SK-N-SH (cell line): ENCODE data around the gene TNXB. TPM values are rescaled to one million over a fixed set of nuclear protein-coding genes. Genes with fewer than 3 reads are reported as not detected.

ENCODE experiments used
- CTCF ChIA-PET: fragments of 300-600, 350-600 bp; formaldehyde crosslinking; extraction: SDS; loops from one replicate; lab custom pipeline; 2021; lab: Yijun Ruan, JAX
- POLR2A ChIA-PET: fragments of 350-600 bp; sonication (Branson Sonifier 250); formaldehyde crosslinking; extraction: SDS; loops from one replicate; lab custom pipeline; 2020; ENCODE audit warnings: antibody characterized with exemption, inconsistent platforms; lab: Yijun Ruan, JAX
- DNase-seq: peaks from one replicate; pipeline ENCODE4 v3.0.0; 2012
- H2AFZ ChIP-seq: fragments of 200-600 bp; sonication (generic); 2 replicates; pipeline ENCODE4 v1.8.1; 2016; ENCODE audit warnings: antibody characterized with exemption, mild to moderate bottlenecking, low read depth
- H3F3A ChIP-seq: fragments of 200-600 bp; sonication (generic); replicated peaks from 2 replicates; pipeline ENCODE3; 2016; ENCODE audit warnings: antibody characterized with exemption, mild to moderate bottlenecking; ENCODE audit not compliant: insufficient read depth
- H3K27ac ChIP-seq, 2 experiments: fragments of 200-500 bp in 1 of 2; fragments of 200-600 bp in 1 of 2; sonication (Bioruptor generic) in 1 of 2; sonication (generic), shearing (Covaris generic) in 1 of 2; 2 replicates each; pipeline versions ENCODE4 v1.5.1 to v1.6.1; 2014 to 2016; ENCODE audit warnings: low read depth in 2 of 2, inconsistent platforms in 1 of 2, low read length in 1 of 2, mild to moderate bottlenecking in 1 of 2, mixed read lengths in 1 of 2
- H3K27me3 ChIP-seq: fragments of 200-600 bp; sonication (generic), shearing (Covaris generic); 2 replicates; pipeline ENCODE4 v1.6.1; 2016; ENCODE audit warnings: mixed run types; ENCODE audit not compliant: insufficient read depth
- H3K36me3 ChIP-seq, 2 experiments: fragments of 200-500 bp in 1 of 2; fragments of 200-600 bp in 1 of 2; sonication (Bioruptor generic) in 1 of 2; sonication (generic) in 1 of 2; replicated peaks in 1 of 2; 2 replicates each; pipeline versions ENCODE3 to v1.5.1; 2014 to 2016; ENCODE audit warnings: low read length in 1 of 2, mild to moderate bottlenecking in 1 of 2; ENCODE audit not compliant: insufficient read depth in 2 of 2, control insufficient read depth in 1 of 2
- H3K4me1 ChIP-seq, 2 experiments: fragments of 200-500 bp in 1 of 2; fragments of 200-600 bp in 1 of 2; sonication (Bioruptor generic) in 1 of 2; sonication (generic), shearing (Covaris generic) in 1 of 2; 2 replicates each; pipeline versions ENCODE4 v1.5.1 to v1.6.1; 2014 to 2016; ENCODE audit warnings: low read depth in 1 of 2, low read length in 1 of 2, mixed run types in 1 of 2; ENCODE audit not compliant: insufficient read depth in 2 of 2, control insufficient read depth in 1 of 2
- H3K4me2 ChIP-seq: fragments of 200-600 bp; sonication (generic), shearing (Covaris generic); 2 replicates; pipeline ENCODE4 v1.6.1; 2017; ENCODE audit warnings: mixed run types
- H3K4me3 ChIP-seq, 2 experiments: fragments of 200-500 bp in 1 of 2; fragments of 200-600 bp in 1 of 2; sonication (Bioruptor generic) in 1 of 2; sonication (generic), shearing (Covaris generic) in 1 of 2; 2 replicates each; pipeline versions ENCODE4 v1.5.1 to v1.8.1; 2014 to 2016; ENCODE audit warnings: low read depth in 2 of 2, inconsistent platforms in 1 of 2, low read length in 1 of 2, mild to moderate bottlenecking in 1 of 2, mixed read lengths in 1 of 2, moderate library complexity in 1 of 2
- H3K79me2 ChIP-seq: fragments of 200-600 bp; sonication (generic); 2 replicates; pipeline ENCODE4 v1.8.1; 2017; ENCODE audit warnings: mild to moderate bottlenecking; ENCODE audit not compliant: insufficient read depth
- H3K9ac ChIP-seq: fragments of 200-600 bp; sonication (generic); 2 replicates; pipeline ENCODE4 v1.6.1; 2017; ENCODE audit warnings: mixed run types
- H3K9me2 ChIP-seq: fragments of 200-600 bp; sonication (generic); 2 replicates; pipeline ENCODE4 v1.6.1; 2017; ENCODE audit warnings: mixed run types
- H3K9me3 ChIP-seq: fragments of 200-600 bp; sonication (generic); 2 replicates; pipeline ENCODE4 v1.6.1; 2017; ENCODE audit warnings: mixed run types, mild to moderate bottlenecking, moderate library complexity
- H4K20me1 ChIP-seq: fragments of 200-600 bp; sonication (generic); 2 replicates; pipeline ENCODE4 v1.6.1; 2017; ENCODE audit warnings: mild to moderate bottlenecking, mixed run types; ENCODE audit not compliant: insufficient read depth
- ELF1 ChIP-seq: IDR thresholded peaks from 2 replicates; pipeline ENCODE4 v1.4.0; 2012
- EZH2phosphoT487 ChIP-seq: fragments of 200-600 bp; sonication (generic); IDR thresholded peaks from 2 replicates; pipeline ENCODE4 v1.6.1; 2017; ENCODE audit warnings: low read depth, mixed run types, mild to moderate bottlenecking, antibody characterized with exemption, moderate library complexity, borderline replicate concordance
- FOXJ3 ChIP-seq: sonication (generic); formaldehyde crosslinking; IDR thresholded peaks from 2 replicates; pipeline ENCODE4 v1.5.1; 2020; ENCODE audit warnings: mild to moderate bottlenecking, missing genetic modification reagents
- GABPA ChIP-seq: IDR thresholded peaks from 2 replicates; pipeline ENCODE4 v1.4.0; 2012; ENCODE audit warnings: low read depth, mild to moderate bottlenecking
- GATA2 ChIP-seq: sonication (generic); formaldehyde crosslinking; IDR thresholded peaks from 2 replicates; pipeline ENCODE4 v1.5.0; 2020; ENCODE audit warnings: mild to moderate bottlenecking, missing genetic modification reagents
- JUND ChIP-seq: IDR thresholded peaks from 2 replicates; pipeline ENCODE4 v1.4.0; 2012
- MEF2A ChIP-seq: IDR thresholded peaks from 2 replicates; pipeline ENCODE4 v1.4.0; 2012; ENCODE audit warnings: low read depth, borderline replicate concordance
- MXI1 ChIP-seq: IDR thresholded peaks from 2 replicates; pipeline ENCODE4 v1.6.1; 2012; ENCODE audit warnings: mild to moderate bottlenecking, low read depth, low read length, improper control_type of control experiment
- NRF1 ChIP-seq: IDR thresholded peaks from 2 replicates; pipeline ENCODE4 v1.6.1; 2012; ENCODE audit warnings: low read depth, mild to moderate bottlenecking, low read length
- RFX5 ChIP-seq: IDR thresholded peaks from 2 replicates; pipeline ENCODE4 v1.6.1; 2012; ENCODE audit warnings: mild to moderate bottlenecking, improper control_type of control experiment, low read length
- RXRA ChIP-seq: IDR thresholded peaks from 2 replicates; pipeline ENCODE4 v1.4.0; 2012; ENCODE audit warnings: low read depth, mild to moderate bottlenecking, borderline replicate concordance
- WGBS: methylation state at CpG from one replicate; pipeline ENCODE4 v1.1.6; 2017; ENCODE audit warnings: low lambda C conversion rate; 5-methylcytosine and 5-hydroxymethylcytosine counted together
- polyA plus RNA-seq, 3 experiments: library from polyadenylated mRNA; depleted of rRNA; stranded (reverse); fragments of >200 nt; gene quantifications; 2 replicates each; pipeline ENCODE4 v1.2.3, GENCODE V29; 2012
- TF ChIP-seq, protein P1 (sequence below): fragments of 200-600 bp; sonication (generic); IDR thresholded peaks from 2 replicates; pipeline ENCODE4 v1.6.1; 2017; ENCODE audit warnings: antibody characterized with exemption, mild to moderate bottlenecking, moderate library complexity
- TF ChIP-seq, protein P2 (sequence below): IDR thresholded peaks from 2 replicates; pipeline ENCODE4 v1.4.0; 2012; ENCODE audit warnings: low read depth, borderline replicate concordance
- TF ChIP-seq, protein P3 (sequence below): IDR thresholded peaks from 2 replicates; pipeline ENCODE4 v1.4.0; 2012; ENCODE audit warnings: low read depth

TNXB gene
- polyA plus RNA-seq, 1 of the 3 experiments (the other 2 are of a cell fraction): 0.48 TPM

DNA sequence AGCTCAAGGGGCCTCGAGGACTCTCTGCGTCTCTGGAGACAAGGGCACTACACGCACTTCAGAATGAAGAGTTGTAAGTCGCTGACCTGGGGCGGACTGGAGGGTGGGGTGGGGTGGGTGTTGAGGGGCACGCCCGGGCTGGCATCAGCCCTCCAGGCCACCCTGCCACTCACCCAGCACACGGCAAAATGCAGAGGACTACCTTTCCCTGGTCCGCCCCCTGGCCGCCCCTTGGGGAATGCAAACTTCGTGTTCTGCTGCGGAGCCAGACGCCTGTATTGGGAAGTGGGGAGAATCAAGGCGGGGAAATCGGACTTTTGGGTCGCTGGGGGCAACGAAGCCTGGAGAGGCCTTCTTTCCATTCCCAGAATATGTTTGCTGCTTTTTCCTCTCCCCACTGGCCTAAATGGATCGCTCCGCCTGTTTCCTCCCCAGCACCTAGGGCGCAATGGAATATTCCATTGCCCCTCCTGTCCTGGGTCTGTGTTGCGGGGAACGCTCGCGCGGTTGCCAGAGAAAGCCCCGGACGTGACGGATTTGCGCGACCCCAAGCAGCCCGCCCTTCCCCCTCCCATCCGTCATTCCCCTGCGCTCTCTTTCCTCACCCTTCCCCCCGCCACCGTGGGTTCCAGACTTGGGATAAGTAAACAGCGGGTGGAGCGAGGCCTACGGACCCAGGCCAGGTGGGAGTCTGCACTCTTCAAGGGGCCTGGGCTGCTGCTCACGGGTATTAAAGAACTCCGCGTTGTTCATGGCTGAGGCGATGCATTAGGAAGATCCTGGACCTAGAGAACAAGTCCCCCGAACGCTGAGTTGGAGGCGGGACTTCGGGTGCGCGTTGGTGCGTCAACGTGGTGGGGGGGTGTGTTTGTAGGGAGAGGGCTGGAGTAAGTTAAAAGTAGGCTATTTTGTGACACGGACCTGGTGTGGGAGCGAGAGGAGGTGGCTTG is 44.7 kb upstream of the TNXB start, which contains the start of gene PPT2 (continued):
- 0 out of 2 replicates have a peak, but pooled peaks have one; percentile 26 for TF ChIP-seq ELF1
- TF ChIP-seq RXRA: no peak
- TF ChIP-seq, protein P1, sequence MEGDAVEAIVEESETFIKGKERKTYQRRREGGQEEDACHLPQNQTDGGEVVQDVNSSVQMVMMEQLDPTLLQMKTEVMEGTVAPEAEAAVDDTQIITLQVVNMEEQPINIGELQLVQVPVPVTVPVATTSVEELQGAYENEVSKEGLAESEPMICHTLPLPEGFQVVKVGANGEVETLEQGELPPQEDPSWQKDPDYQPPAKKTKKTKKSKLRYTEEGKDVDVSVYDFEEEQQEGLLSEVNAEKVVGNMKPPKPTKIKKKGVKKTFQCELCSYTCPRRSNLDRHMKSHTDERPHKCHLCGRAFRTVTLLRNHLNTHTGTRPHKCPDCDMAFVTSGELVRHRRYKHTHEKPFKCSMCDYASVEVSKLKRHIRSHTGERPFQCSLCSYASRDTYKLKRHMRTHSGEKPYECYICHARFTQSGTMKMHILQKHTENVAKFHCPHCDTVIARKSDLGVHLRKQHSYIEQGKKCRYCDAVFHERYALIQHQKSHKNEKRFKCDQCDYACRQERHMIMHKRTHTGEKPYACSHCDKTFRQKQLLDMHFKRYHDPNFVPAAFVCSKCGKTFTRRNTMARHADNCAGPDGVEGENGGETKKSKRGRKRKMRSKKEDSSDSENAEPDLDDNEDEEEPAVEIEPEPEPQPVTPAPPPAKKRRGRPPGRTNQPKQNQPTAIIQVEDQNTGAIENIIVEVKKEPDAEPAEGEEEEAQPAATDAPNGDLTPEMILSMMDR: peak; percentile 25; the same call in 1 of the 2 replicates
- TF ChIP-seq GABPA: peak; percentile 79
- TF ChIP-seq, protein P2, sequence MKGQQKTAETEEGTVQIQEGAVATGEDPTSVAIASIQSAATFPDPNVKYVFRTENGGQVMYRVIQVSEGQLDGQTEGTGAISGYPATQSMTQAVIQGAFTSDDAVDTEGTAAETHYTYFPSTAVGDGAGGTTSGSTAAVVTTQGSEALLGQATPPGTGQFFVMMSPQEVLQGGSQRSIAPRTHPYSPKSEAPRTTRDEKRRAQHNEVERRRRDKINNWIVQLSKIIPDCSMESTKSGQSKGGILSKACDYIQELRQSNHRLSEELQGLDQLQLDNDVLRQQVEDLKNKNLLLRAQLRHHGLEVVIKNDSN: no peak
- TF ChIP-seq EZH2phosphoT487: no peak
- no peak; the same call in 1 of the 2 replicates for TF ChIP-seq JUND
- TF ChIP-seq RFX5: no peak
- 0 out of 2 replicates have a peak, but pooled peaks have one; percentile 60 for TF ChIP-seq FOXJ3 (CRISPR knock-in tag)
- TF ChIP-seq MXI1: peak; percentile 64; the same call in 1 of the 2 replicates
- TF ChIP-seq NRF1: no peak

DNA sequence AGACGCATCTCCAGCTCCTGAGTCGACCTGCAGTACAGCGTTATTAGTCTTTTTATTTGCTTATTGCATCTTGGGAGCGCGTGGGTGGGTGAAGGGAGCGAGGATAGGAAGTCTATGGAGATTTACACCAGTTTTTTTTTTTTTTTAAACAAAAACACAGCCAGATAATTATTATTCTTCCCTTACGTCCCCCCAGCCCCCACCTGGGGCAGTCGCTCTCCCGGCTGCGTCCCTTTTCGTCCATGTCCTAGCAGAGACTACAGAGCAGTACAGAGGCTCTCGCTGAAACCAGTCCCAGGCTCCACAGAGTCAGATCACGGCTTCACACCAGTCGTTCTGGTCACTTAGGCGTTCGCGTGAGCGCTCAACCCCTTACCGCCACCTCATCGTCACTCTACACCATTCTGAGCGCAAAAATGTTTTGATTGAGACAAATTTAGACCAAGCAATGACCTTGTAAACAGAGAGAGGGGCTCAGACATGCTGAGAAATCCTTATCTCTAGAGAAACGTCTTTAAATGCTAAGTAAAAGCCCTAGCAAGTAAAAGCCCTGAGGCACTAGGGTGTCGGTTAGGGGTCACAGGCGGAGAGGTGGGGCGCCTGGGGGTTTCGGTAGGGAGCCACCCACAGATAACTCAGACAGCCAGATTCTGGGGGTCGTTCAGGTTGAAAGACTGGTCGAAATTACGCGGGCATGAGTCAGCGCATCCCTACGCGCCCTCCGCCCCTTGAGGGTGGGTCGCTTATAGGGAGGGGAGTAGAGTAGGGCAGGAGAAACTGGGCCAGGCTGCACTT is 43.8 kb upstream of the TNXB start:
- peak; percentile 74 for DNase-seq
- 33% methylated on average over 35 of the region's 35 CpGs for WGBS
- CTCF ChIA-PET: interaction anchor here (0.7 to 1.0 kb wide), 3 partner anchors 13 to 111 kb away, joined by 3 to 4 read pairs (median 4); no protein-coding TSS in a partner anchor
- POLR2A ChIA-PET: interaction anchor here (0.6 kb wide), 1 partner anchor 23 kb away, joined by 3 read pairs; the partner anchor contains the start of gene FKBPL
- Histone ChIP-seq H3K4me2 (peak overlapping the region; percentile 94), H3K9ac (peak overlapping the region; percentile 84), H2AFZ (peak overlapping the region; percentile 87), H4K20me1 (no peaks in the 10 kb centered on the region), H3F3A (peaks cover 4% of the 10 kb centered on the region), H3K9me2 (no peaks in the 10 kb centered on the region), H3K4me3 (peak overlapping the region; percentile 75 to 81), H3K36me3 (peaks cover 5 to 13% of the 10 kb centered on the region in 2 experiments), H3K27ac (peak overlapping the region; percentile 86 to 95), H3K4me1 (peaks cover 13 to 31% of the 10 kb centered on the region in 2 experiments; a peak in 3 of 4 replicates), H3K9me3 (no peaks in the 10 kb centered on the region), H3K27me3 (no peaks in the 10 kb centered on the region), H3K79me2 (peaks cover 19% of the 10 kb centered on the region)
- no peak for TF ChIP-seq GATA2 (CRISPR knock-in tag)
- TF ChIP-seq MEF2A: no peak
- TF ChIP-seq, protein P3, sequence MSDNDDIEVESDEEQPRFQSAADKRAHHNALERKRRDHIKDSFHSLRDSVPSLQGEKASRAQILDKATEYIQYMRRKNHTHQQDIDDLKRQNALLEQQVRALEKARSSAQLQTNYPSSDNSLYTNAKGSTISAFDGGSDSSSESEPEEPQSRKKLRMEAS: no peak
